Testis (tissue), 3 donors: Measurements from ENCODE around the gene HOXA13. TPM values are rescaled to one million over a fixed set of nuclear protein-coding genes. Genes with fewer than 3 reads are reported as not detected.

Source experiments
- DNase-seq: peaks from one replicate; pipeline ENCODE4 v3.0.0-alpha.2; 2019
- H3K27ac ChIP-seq, 2 donors: fragments of 200-600 bp; sonication (generic); one replicate each; pipeline ENCODE4 v1.5.1; 2019
- H3K27me3 ChIP-seq: fragments of 200-600 bp; sonication (generic); one replicate; pipeline ENCODE4 v1.5.1; 2019
- H3K36me3 ChIP-seq: fragments of 200-600 bp; sonication (generic); one replicate; pipeline ENCODE4 v1.5.1; 2017; ENCODE audit warnings: low read depth; ENCODE audit errors: missing control alignments
- H3K4me1 ChIP-seq: fragments of 200-600 bp; sonication (generic); one replicate; pipeline ENCODE4 v1.5.1; 2019
- H3K4me3 ChIP-seq, 2 donors: fragments of 200-600 bp; sonication (generic); one replicate each; pipeline ENCODE4 v1.5.1; 2017 to 2019
- H3K9me3 ChIP-seq: fragments of 200-600 bp; sonication (generic); one replicate; pipeline ENCODE4 v1.5.1; 2017
- CTCF ChIP-seq, 3 experiments: fragments of 450-650 bp in 2 of 3; fragments of 200-600 bp in 1 of 3; sonication (generic) in 1 of 3; IDR thresholded peaks; one replicate each; pipeline ENCODE4 v1.5.1; 2016 to 2019; ENCODE audit warnings: antibody characterized with exemption in 3 of 3, mild to moderate bottlenecking in 2 of 3, moderate library complexity in 1 of 3
- POLR2A ChIP-seq: fragments of 450-650 bp; IDR thresholded peaks from one replicate; pipeline ENCODE4 v1.6.1; 2017; ENCODE audit warnings: antibody characterized with exemption, mild to moderate bottlenecking, moderate library complexity
- WGBS, 2 donors: methylation state at CpG; one replicate each; pipeline ENCODE4 v1.1.5; 2018; 5-methylcytosine and 5-hydroxymethylcytosine counted together
- intact Hi-C: fragments of 100-400 bp; cut with DNase I; formaldehyde crosslinking; loops from one replicate; pipeline ENCODE4 v1.15.1; 2023; ENCODE audit warnings: low total_unique reads
- polyA plus RNA-seq: library from polyadenylated mRNA; stranded (reverse); fragments of 350-450 nt; fragmentation: Illumina TruSeq; extraction: RNeasy Lipid Tissue Mini Kit (QIAGEN cat#74804); gene quantifications from one replicate; pipeline ENCODE4 v1.2.3, GENCODE V29; 2014; ENCODE audit warnings: low read depth, low replicate concordance; ENCODE audit not compliant: insufficient read depth
- total RNA-seq, 2 donors: library from RNA; depleted of rRNA; stranded (reverse); fragments of >200 nt; gene quantifications; one replicate each; pipeline ENCODE4 v1.2.3, GENCODE V29; 2016

Gene HOXA13
- total and polyA plus RNA-seq, 3 donors from 2014 or later = 0.30 TPM; not detected in 2

- Histone ChIP-seq H3K4me1 (peaks cover 7% of the 10 kb centered on the region), H3K27ac (no peak overlapping the region), H3K36me3 (no peaks in the 10 kb centered on the region), H3K27me3 (peaks cover 8% of the 10 kb centered on the region), H3K9me3 (no peaks in the 10 kb centered on the region), H3K4me3 (no peak overlapping the region)
- WGBS, 2 donors = 10 to 16% methylated on average over 32 to 39 of the region's 39 CpGs
- DNase-seq = no peak
- TF ChIP-seq CTCF (IDR thresholded peaks at IDR 0.05) (no peak), POLR2A (no peak)
- intact Hi-C loops = no loop called here
These were observed 16.8 kb downstream of the HOXA13 start for GRCh38 chr7:27182861-27183681.

- intact Hi-C loops = no loop called here
- no peak for DNase-seq
These were observed 17.5 kb downstream of the HOXA13 start for GRCh38 chr7:27182285-27182841.

GRCh38 chr7:27181795-27182275 lies 18.1 kb downstream of the HOXA13 start:
- no peak overlapping the region for H3K4me3 ChIP-seq
- H3K4me1 ChIP-seq = peaks cover 7% of the 10 kb centered on the region
- H3K9me3 ChIP-seq = no peaks in the 10 kb centered on the region
- H3K27ac ChIP-seq = no peak overlapping the region
- WGBS, 2 donors = 70 to 82% methylated on average over 4 of the region's 4 CpGs
- H3K27me3 ChIP-seq = peaks cover 8% of the 10 kb centered on the region
- intact Hi-C loops = no loop called here
- no peaks in the 10 kb centered on the region for H3K36me3 ChIP-seq
- TF ChIP-seq CTCF (IDR thresholded peaks at IDR 0.05) (no peak), POLR2A (no peak)
- DNase-seq = no peak

More at GRCh38 chr7:27182285-27182841, 17.5 kb downstream of the HOXA13 start:
- peaks cover 7% of the 10 kb centered on the region for H3K4me1 ChIP-seq
- no peak overlapping the region for H3K27ac ChIP-seq
- H3K9me3 ChIP-seq = no peaks in the 10 kb centered on the region
- WGBS, 2 donors = 42 to 43% methylated on average over 3 to 4 of the region's 4 CpGs
- H3K27me3 ChIP-seq = peaks cover 8% of the 10 kb centered on the region
- no peak overlapping the region for H3K4me3 ChIP-seq
- TF ChIP-seq POLR2A (no peak), CTCF (IDR thresholded peaks at IDR 0.05) (no peak)
- no peaks in the 10 kb centered on the region for H3K36me3 ChIP-seq

GRCh38 chr7:27180431-27181420 lies 19.2 kb downstream of the HOXA13 start:
- Histone ChIP-seq H3K27ac (no peak overlapping the region), H3K9me3 (no peaks in the 10 kb centered on the region), H3K27me3 (peaks cover 4% of the 10 kb centered on the region), H3K4me3 (peak overlapping the region in 1 of 2 donors; percentile 32), H3K4me1 (peaks cover 7% of the 10 kb centered on the region), H3K36me3 (no peaks in the 10 kb centered on the region)
- intact Hi-C loops = no loop called here
- TF ChIP-seq POLR2A (no peak), CTCF (IDR thresholded peaks at IDR 0.05) (no peak)
- 63 to 70% methylated on average over 12 of the region's 12 CpGs for WGBS, 2 donors
- DNase-seq = no peak
